Fibroblast of lung (primary cell): Measurements from ENCODE around the gene NOXO1. TPM values are rescaled to one million over a fixed set of nuclear protein-coding genes. Genes with fewer than 3 reads are reported as not detected.

Source experiments
- DNase-seq, 2 donors: peaks; one replicate each; pipeline versions ENCODE4 v3.0.0 to v3.0.0-alpha.2; 2010; ENCODE audit warnings: low read depth in 2 of 2
- H2AFZ ChIP-seq: 2 replicates; pipeline ENCODE4 v1.5.1; 2012; ENCODE audit warnings: low read length, control low read depth, inconsistent platforms
- H3K27ac ChIP-seq: 2 replicates; pipeline ENCODE4 v1.5.1; 2011; ENCODE audit warnings: low read length, control low read depth; ENCODE audit not compliant: insufficient read depth
- H3K27me3 ChIP-seq: 2 replicates; pipeline ENCODE4 v1.5.1; 2011; ENCODE audit warnings: mild to moderate bottlenecking, low read length; ENCODE audit not compliant: control insufficient read depth, insufficient read depth
- H3K36me3 ChIP-seq: 2 replicates; pipeline ENCODE4 v1.5.1; 2011; ENCODE audit warnings: low read length; ENCODE audit not compliant: control insufficient read depth, insufficient read depth
- H3K4me1 ChIP-seq: 2 replicates; pipeline ENCODE4 v1.5.1; 2011; ENCODE audit warnings: low read length; ENCODE audit not compliant: control insufficient read depth, insufficient read depth; ENCODE audit errors: extremely low read depth
- H3K4me2 ChIP-seq: 2 replicates; pipeline ENCODE4 v1.5.1; 2011; ENCODE audit warnings: low read length, control low read depth; ENCODE audit not compliant: insufficient read depth; ENCODE audit errors: extremely low read depth
- H3K4me3 ChIP-seq, 4 experiments: fragments of 200-600 bp in 1 of 4; sonication (generic) in 1 of 4; replicated peaks in 1 of 4; 2 replicates each; pipeline ENCODE4 v1.5.1; 2011 to 2016; ENCODE audit warnings: low read length in 4 of 4, low read depth in 3 of 4, mild to moderate bottlenecking in 3 of 4, control low read depth in 2 of 4, inconsistent platforms in 1 of 4, mixed read lengths in 1 of 4; ENCODE audit not compliant: insufficient read depth in 1 of 4; ENCODE audit errors: control extremely low read depth in 1 of 4
- H3K79me2 ChIP-seq: 2 replicates; pipeline ENCODE4 v1.5.1; 2012; ENCODE audit warnings: mild to moderate bottlenecking, low read length, inconsistent platforms; ENCODE audit not compliant: control insufficient read depth, insufficient read depth
- H3K9ac ChIP-seq: 2 replicates; pipeline ENCODE4 v1.5.1; 2011; ENCODE audit warnings: mild to moderate bottlenecking, low read length, control low read depth; ENCODE audit not compliant: insufficient read depth
- H3K9me3 ChIP-seq: 2 replicates; pipeline ENCODE4 v1.5.1; 2012; ENCODE audit warnings: low read depth, low read length; ENCODE audit not compliant: control insufficient read depth, insufficient read depth
- H4K20me1 ChIP-seq: 2 replicates; pipeline ENCODE4 v1.5.1; 2011; ENCODE audit warnings: low read length; ENCODE audit not compliant: control insufficient read depth, insufficient read depth; ENCODE audit errors: extremely low read depth
- CTCF ChIP-seq, 2 donors: IDR thresholded peaks in 1 of 2; conservative IDR thresholded peaks in 1 of 2; 1 replicate in 1 of 2; 2 replicates in 1 of 2; pipeline ENCODE4 v1.5.1; 2011 to 2012; ENCODE audit warnings: low read length in 2 of 2, control low read depth in 1 of 2, inconsistent platforms in 1 of 2, low read depth in 1 of 2, mild to moderate bottlenecking in 1 of 2
- EZH2 ChIP-seq: IDR thresholded peaks from 2 replicates; pipeline ENCODE4 v1.5.1; 2012; ENCODE audit warnings: low read length, control low read depth, mild to moderate bottlenecking; ENCODE audit errors: missing control alignments
- polyA plus RNA-seq, 2 donors: library from polyadenylated mRNA; depleted of rRNA in 1 of 2; stranded (reverse) in 1 of 2; unstranded in 1 of 2; fragments of >200 nt; gene quantifications; 2 replicates each; pipeline ENCODE4 v1.2.1, GENCODE V29; 2011 to 2012; ENCODE audit warnings: missing spikeins in 1 of 2
- total RNA-seq: library from RNA; depleted of rRNA; stranded (reverse); fragments of >200 nt; gene quantifications from 2 replicates; pipeline ENCODE4 v1.2.1, GENCODE V29; 2014

Gene NOXO1
- total and polyA plus RNA-seq, 2 donors (not counting 1 experiment from before 2014, with no cell fraction given) = 0.03 TPM; not detected in 1

- Histone ChIP-seq H3K4me2 (no peak overlapping the region), H3K79me2 (no peaks in the 10 kb centered on the region), H3K9me3 (no peaks in the 10 kb centered on the region), H4K20me1 (no peaks in the 10 kb centered on the region), H3K9ac (no peak overlapping the region), H3K27me3 (peaks cover 21% of the 10 kb centered on the region), H3K27ac (no peak overlapping the region), H3K4me3 (no peak overlapping the region), H3K4me1 (peaks cover 13% of the 10 kb centered on the region), H3K36me3 (peaks cover 5% of the 10 kb centered on the region), H2AFZ (no peak overlapping the region)
- DNase-seq = no peak
- TF ChIP-seq CTCF (conservative IDR thresholded peaks at IDR 0.05 in 1 of 2, IDR thresholded peaks at IDR 0.05 in 1 of 2; ENCODE audit: low read depth in 1 of 2, low read length in 2 of 2) (no peak), EZH2 (no peak)
Measured at GRCh38 chr16:1993731-1994131, 12.5 kb upstream of the NOXO1 start.

- Histone ChIP-seq H3K9ac (no peak overlapping the region), H4K20me1 (no peaks in the 10 kb centered on the region), H2AFZ (no peak overlapping the region), H3K9me3 (no peaks in the 10 kb centered on the region), H3K27ac (no peak overlapping the region), H3K4me3 (no peak overlapping the region), H3K4me2 (no peak overlapping the region), H3K4me1 (peaks cover 11% of the 10 kb centered on the region), H3K79me2 (no peaks in the 10 kb centered on the region), H3K27me3 (peaks cover 21% of the 10 kb centered on the region), H3K36me3 (no peaks in the 10 kb centered on the region)
- TF ChIP-seq EZH2 = no peak
- no peak for TF ChIP-seq CTCF (conservative IDR thresholded peaks at IDR 0.05 in 1 of 2, IDR thresholded peaks at IDR 0.05 in 1 of 2; ENCODE audit: low read depth in 1 of 2, low read length in 2 of 2)
- DNase-seq = no peak
Measured at GRCh38 chr16:1992704-1993317, 11.5 kb upstream of the NOXO1 start.

- Histone ChIP-seq H3K79me2 (no peaks in the 10 kb centered on the region), H3K4me3 (peak overlapping the region in 3 of 4 experiments; percentile 13 to 36 (median 15)), H3K27me3 (peaks cover 21% of the 10 kb centered on the region), H3K9ac (no peak overlapping the region), H4K20me1 (no peaks in the 10 kb centered on the region), H3K4me1 (peaks cover 11% of the 10 kb centered on the region), H3K4me2 (peak overlapping the region; percentile 68), H3K9me3 (no peaks in the 10 kb centered on the region), H3K27ac (no peak overlapping the region), H3K36me3 (peaks cover under 1% of the 10 kb centered on the region), H2AFZ (peak overlapping the region; percentile 75)
- TF ChIP-seq CTCF (conservative IDR thresholded peaks at IDR 0.05 in 1 of 2, IDR thresholded peaks at IDR 0.05 in 1 of 2; ENCODE audit: low read depth in 1 of 2, low read length in 2 of 2) (no peak), EZH2 (no peak)
- peak; percentile 81 to 90 for DNase-seq
Measured at GRCh38 chr16:1991948-1992703, 10.9 kb upstream of the NOXO1 start.
